Psoas muscle (tissue), 8 donors: ENCODE measurements around the gene NLRC5. TPM values are rescaled to one million over a fixed set of nuclear protein-coding genes. Genes with fewer than 3 reads are reported as not detected.
A peak's percentile ranks its signal among the peaks of the same experiment; 100 is the strongest.

ENCODE experiments used
- ATAC-seq, 4 donors: fragments of 200-7000 bp; cut with Tn5 transposase; one replicate each; pipeline ENCODE4 v1.9.1; 2020; ENCODE audit warnings: moderate library complexity in 3 of 4, mild to moderate bottlenecking in 2 of 4
- DNase-seq, 2 donors: peaks; one replicate each; pipeline ENCODE4 v3.0.0-alpha.2; 2020
- H3K27ac ChIP-seq: fragments of 200-600 bp; one replicate; pipeline ENCODE4 v1.8.0; 2022
- H3K27me3 ChIP-seq, 3 donors: fragments of 200-600 bp in 1 of 3; one replicate each; pipeline versions ENCODE4 v1.6.1 to v1.8.0; 2013 to 2022; ENCODE audit warnings: low read length in 2 of 3, mild to moderate bottlenecking in 2 of 3, moderate library complexity in 1 of 3; ENCODE audit not compliant: insufficient read depth in 3 of 3
- H3K36me3 ChIP-seq, 2 donors: fragments of 200-600 bp in 1 of 2; one replicate each; pipeline versions ENCODE4 v1.6.1 to v1.8.0; 2013 to 2022; ENCODE audit warnings: low read depth in 1 of 2, mild to moderate bottlenecking in 1 of 2, moderate library complexity in 1 of 2; ENCODE audit not compliant: insufficient read depth in 1 of 2
- H3K4me1 ChIP-seq: fragments of 200-600 bp; one replicate; pipeline ENCODE4 v1.8.0; 2022
- H3K4me3 ChIP-seq: fragments of 200-600 bp; one replicate; pipeline ENCODE4 v1.8.0; 2022; ENCODE audit warnings: mild to moderate bottlenecking
- H3K9me3 ChIP-seq: fragments of 200-600 bp; one replicate; pipeline ENCODE4 v1.8.0; 2022
- CTCF ChIP-seq: fragments of 200-600 bp; IDR thresholded peaks from one replicate; pipeline ENCODE4 v1.8.0; 2022; ENCODE audit warnings: antibody characterized with exemption
- whole genome bisulfite sequencing, 3 donors: extraction: QIAGEN DNeasy Blood & Tissue Kit; methylation state at CpG; one replicate each; pipeline versions ENCODE4 v1.1.6 to v1.1.7; 2013; 5-methylcytosine and 5-hydroxymethylcytosine counted together
- intact Hi-C, 2 donors: fragments of 100-400 bp; cut with DNase I; formaldehyde crosslinking; loops; one replicate each; pipeline versions ENCODE4 v1.11.0 to v1.14.2; 2022
- polyA plus RNA-seq, 3 donors: library from polyadenylated mRNA; stranded (reverse); fragments of 200-250 nt; gene quantifications; one replicate each; pipeline ENCODE4 v1.2.3, GENCODE V29; 2013
- total RNA-seq, 4 donors: library from RNA; stranded (reverse); fragmentation: NEBNext Ultra II Directional in 2 of 4; extraction: Animal tissue kit (Norgen Biotek cat#: 25700) in 2 of 4; gene quantifications; one replicate each; pipeline versions ENCODE4 v1.2.1 to v1.2.4, GENCODE V29; 2021 to 2023
- donor health status: healthy with polysubstance abuse.
- donor health status: DM: no; HTN: no; CAD: no; lungs with moderate emphysema.
- donor health status: Bipolar disorder and iron deficiency.
- donor health status: healthy.
- donor health status: DM: yes; HTN: yes; CAD: no.
- donor health status: DM: no; HTN: no; CAD: no.
- donor health status: DM: no; HTN: no; CAD: no.
- donor health status: DM: yes; HTN: yes; CAD: no.

The NLRC5 gene
- total and polyA plus RNA-seq, 7 donors = 2.3 to 13.6 (median 6.4) TPM

DNA sequence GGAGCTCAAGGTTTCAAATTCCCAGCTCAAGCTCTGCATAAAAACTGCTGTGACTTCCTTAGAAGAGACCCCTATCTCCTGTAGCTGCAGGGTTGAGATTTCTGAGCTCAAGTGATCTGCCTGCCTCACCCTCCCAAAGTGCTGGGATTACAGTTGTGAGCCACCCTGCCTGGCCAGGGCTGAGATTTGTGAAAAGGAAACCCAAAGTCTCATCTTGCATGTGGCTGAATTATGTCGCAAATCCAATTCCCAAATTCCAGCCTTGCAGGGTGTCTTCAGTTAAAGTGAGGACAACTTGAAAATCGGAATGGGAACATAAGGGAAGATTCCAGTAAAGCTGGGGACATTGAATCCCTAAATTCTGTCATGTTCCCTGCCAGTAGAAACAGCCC is 41.8 kb upstream of the NLRC5 start:
- no peak for TF ChIP-seq CTCF
- Histone ChIP-seq H3K4me1 (no peaks in the 10 kb centered on the region), H3K4me3 (no peak overlapping the region), H3K36me3 (peaks cover 9 to 60% of the 10 kb centered on the region in 2 donors), H3K27me3 (no peaks in the 10 kb centered on the region), H3K9me3 (no peaks in the 10 kb centered on the region), H3K27ac (no peak overlapping the region)
- intact Hi-C loops = no loop called here
- WGBS, 3 donors = 60 to 70% (median 70%) methylated on average over 2 of the region's 2 CpGs
- ATAC-seq (no peak), DNase-seq (no peak)

DNA sequence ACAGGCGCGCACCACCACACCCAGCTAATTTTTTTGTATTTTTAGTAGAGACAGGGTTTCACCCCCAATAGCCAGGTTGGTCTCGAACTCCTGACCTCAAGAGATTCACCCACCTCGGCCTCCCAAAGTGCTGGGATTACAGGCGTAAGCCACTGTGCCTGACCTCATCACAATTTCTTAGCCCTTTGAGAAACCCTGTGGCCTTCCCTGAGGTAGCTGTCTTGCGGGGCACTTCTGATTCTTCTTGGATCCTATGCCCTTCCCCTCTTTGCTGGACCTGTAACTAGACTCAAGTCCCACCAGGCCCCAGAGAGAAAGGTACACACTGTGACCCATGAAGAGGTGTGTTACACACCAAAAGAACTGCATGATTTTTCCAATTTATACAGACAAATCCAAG is 41.1 kb upstream of the NLRC5 start:
- intact Hi-C loops = loop anchor here in 1 of 2 donors (2.0 kb wide), 1 partner anchor 81 kb away; no protein-coding TSS in a partner anchor
- H3K36me3 ChIP-seq = peaks cover 9 to 54% of the 10 kb centered on the region in 2 donors
- H3K27me3 ChIP-seq = no peaks in the 10 kb centered on the region
- no peaks in the 10 kb centered on the region for H3K9me3 ChIP-seq
- no peak overlapping the region for H3K27ac ChIP-seq
- no peak for ATAC-seq
- no peak for TF ChIP-seq CTCF
- WGBS, 3 donors = 94 to 98% (median 96%) methylated on average over 6 of the region's 6 CpGs
- H3K4me3 ChIP-seq = no peak overlapping the region
- DNase-seq = no peak
- no peaks in the 10 kb centered on the region for H3K4me1 ChIP-seq

DNA sequence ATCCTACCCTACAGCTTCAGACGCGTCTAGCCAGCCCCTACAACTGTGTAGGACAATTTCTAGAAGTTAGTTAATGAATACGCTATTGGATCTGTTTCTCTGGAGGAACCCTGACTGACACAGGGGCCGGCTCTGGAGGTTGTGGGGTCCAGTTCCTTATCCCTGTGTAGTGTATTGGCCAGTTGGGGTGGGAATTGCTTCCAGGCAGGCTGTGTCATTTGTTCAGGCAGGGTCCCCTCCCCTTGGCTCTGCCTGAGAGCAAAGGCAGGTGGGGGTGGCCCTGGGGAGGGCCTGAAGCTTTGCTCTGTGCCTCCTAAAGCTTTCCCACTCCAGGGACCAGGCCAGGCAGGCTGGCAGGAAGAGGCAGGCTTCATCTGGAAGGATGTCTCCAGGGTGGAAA is 39.3 kb upstream of the NLRC5 start:
- Histone ChIP-seq H3K9me3 (no peaks in the 10 kb centered on the region), H3K27me3 (no peaks in the 10 kb centered on the region), H3K4me3 (no peak overlapping the region), H3K4me1 (no peaks in the 10 kb centered on the region), H3K36me3 (peaks cover 1 to 36% of the 10 kb centered on the region in 2 donors), H3K27ac (no peak overlapping the region)
- no peak for TF ChIP-seq CTCF
- DNase-seq (no peak), ATAC-seq (no peak)
- 71 to 88% (median 85%) methylated on average over 4 of the region's 4 CpGs for WGBS, 3 donors
- intact Hi-C loops = no loop called here

GRCh38 chr16:56950455-56950854 is 38.9 kb upstream of the NLRC5 start:
- Histone ChIP-seq H3K27ac (no peak overlapping the region), H3K9me3 (no peaks in the 10 kb centered on the region), H3K4me3 (no peak overlapping the region), H3K4me1 (no peaks in the 10 kb centered on the region), H3K27me3 (no peaks in the 10 kb centered on the region), H3K36me3 (peaks cover 0 to 32% of the 10 kb centered on the region in 2 donors)
- ATAC-seq (peak in 1 of 4 donors; percentile 23), DNase-seq (no peak)
- WGBS, 3 donors = 80 to 86% (median 84%) methylated on average over 7 of the region's 7 CpGs
- TF ChIP-seq CTCF = no peak
- intact Hi-C loops = no loop called here
